Activated T-cell treated with anti-CD3 and anti-CD28 coated beads, Interleukin-2, amount 50 U/mL, for 48 hours (primary cell): ENCODE results near the gene GPBP1.
"Not testable (repeated sequence)": the region's sequence is repeated elsewhere in the genome, so short reads cannot be mapped to it uniquely, and the experiment has no call there.

Experiments
- DNase-seq, 2 experiments: peaks; one replicate each; pipeline ENCODE4 v3.0.0-alpha.2; 2020

GPBP1 gene

GRCh38 chr5:57177479-57178156, 3.8 kb downstream of the GPBP1 start:
- DNase-seq: no peak

GRCh38 chr5:57178238-57178637, 4.4 kb downstream of the GPBP1 start:
- not testable (repeated sequence) for DNase-seq

- DNase-seq: no peak
Observed at GRCh38 chr5:57179262-57180200, 5.7 kb downstream of the GPBP1 start.

- DNase-seq: no peak
Observed at GRCh38 chr5:57181154-57181553, 7.3 kb downstream of the GPBP1 start.

GRCh38 chr5:57184322-57184721, 10.5 kb downstream of the GPBP1 start:
- no peak for DNase-seq

GRCh38 chr5:57185313-57185712, 11.5 kb downstream of the GPBP1 start:
- no peak for DNase-seq

GRCh38 chr5:57186194-57186593, 12.3 kb downstream of the GPBP1 start:
- no peak for DNase-seq

GRCh38 chr5:57187977-57188376, 14.1 kb downstream of the GPBP1 start:
- DNase-seq: not testable (repeated sequence)

GRCh38 chr5:57189515-57189914, 15.7 kb downstream of the GPBP1 start:
- no peak for DNase-seq

- DNase-seq: no peak
Observed at GRCh38 chr5:57190593-57190992, 16.7 kb downstream of the GPBP1 start.

GRCh38 chr5:57191163-57191562, 17.3 kb downstream of the GPBP1 start:
- no peak for DNase-seq

GRCh38 chr5:57191986-57192385, 18.1 kb downstream of the GPBP1 start:
- no peak for DNase-seq

GRCh38 chr5:57192832-57193231, 19.0 kb downstream of the GPBP1 start:
- not testable (repeated sequence) for DNase-seq

- no peak for DNase-seq
Observed at GRCh38 chr5:57193757-57194413, 20.0 kb downstream of the GPBP1 start.

GRCh38 chr5:57194653-57195052, 20.8 kb downstream of the GPBP1 start:
- DNase-seq: no peak

- no peak for DNase-seq
Observed at GRCh38 chr5:57195060-57195459, 21.2 kb downstream of the GPBP1 start.

- DNase-seq: no peak
Observed at GRCh38 chr5:57199866-57200265, 26.0 kb downstream of the GPBP1 start.

GRCh38 chr5:57202811-57203210, 29.0 kb downstream of the GPBP1 start:
- DNase-seq: no peak

- DNase-seq: no peak
Observed at GRCh38 chr5:57207007-57207653, 33.3 kb downstream of the GPBP1 start.

- DNase-seq: no peak
Observed at GRCh38 chr5:57207681-57208080, 33.8 kb downstream of the GPBP1 start.

- DNase-seq: no peak
Observed at GRCh38 chr5:57209316-57210040, 35.6 kb downstream of the GPBP1 start.

GRCh38 chr5:57210633-57211032, 36.8 kb downstream of the GPBP1 start:
- no peak for DNase-seq
